ENCODE measurements around the gene STAT5A. TPM values are rescaled to one million over a fixed set of nuclear protein-coding genes. Genes with fewer than 3 reads are reported as not detected.

The STAT5A gene
- total RNA-seq, 4 donors from 2014 or later: 32.1 to 56.0 (median 45.6) TPM

DNA sequence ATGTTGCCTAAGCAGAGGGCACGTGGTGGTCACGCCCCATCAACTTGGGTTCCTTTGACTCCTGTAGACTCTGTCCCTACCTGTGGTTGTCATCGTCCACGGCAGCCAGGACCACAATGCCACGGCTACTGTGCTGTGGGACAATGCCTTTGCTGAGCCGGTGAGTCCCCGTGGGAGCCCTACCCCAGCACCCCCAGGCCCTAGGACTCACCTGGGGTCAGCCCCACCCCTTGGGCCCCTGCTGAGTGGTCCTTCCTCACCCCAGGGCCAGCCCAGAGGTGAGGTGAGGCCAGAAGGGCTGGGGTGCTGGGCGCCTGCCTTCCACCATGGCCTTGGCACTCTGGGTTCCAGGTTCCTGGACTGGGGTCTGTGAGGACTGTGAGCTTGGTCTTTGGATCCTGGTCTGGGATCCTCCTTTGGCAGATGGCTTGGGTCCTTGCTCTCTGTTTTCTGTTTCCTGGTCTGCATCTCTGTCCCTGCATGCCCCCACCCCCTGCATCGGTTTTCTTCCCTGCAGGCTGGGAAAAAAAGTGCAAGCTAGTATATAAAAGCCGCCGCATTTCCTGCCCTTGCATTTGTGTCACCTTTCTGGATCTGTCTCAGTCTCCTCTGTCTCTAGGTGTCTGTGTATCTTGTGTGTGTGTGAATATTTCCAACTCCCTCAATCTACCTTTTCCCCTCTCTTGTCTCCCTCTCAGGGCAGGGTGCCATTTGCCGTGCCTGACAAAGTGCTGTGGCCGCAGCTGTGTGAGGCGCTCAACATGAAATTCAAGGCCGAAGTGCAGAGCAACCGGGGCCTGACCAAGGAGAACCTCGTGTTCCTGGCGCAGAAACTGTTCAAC, 17.5 kb downstream of the STAT5A start:
- TF ChIP-seq, protein P1, sequence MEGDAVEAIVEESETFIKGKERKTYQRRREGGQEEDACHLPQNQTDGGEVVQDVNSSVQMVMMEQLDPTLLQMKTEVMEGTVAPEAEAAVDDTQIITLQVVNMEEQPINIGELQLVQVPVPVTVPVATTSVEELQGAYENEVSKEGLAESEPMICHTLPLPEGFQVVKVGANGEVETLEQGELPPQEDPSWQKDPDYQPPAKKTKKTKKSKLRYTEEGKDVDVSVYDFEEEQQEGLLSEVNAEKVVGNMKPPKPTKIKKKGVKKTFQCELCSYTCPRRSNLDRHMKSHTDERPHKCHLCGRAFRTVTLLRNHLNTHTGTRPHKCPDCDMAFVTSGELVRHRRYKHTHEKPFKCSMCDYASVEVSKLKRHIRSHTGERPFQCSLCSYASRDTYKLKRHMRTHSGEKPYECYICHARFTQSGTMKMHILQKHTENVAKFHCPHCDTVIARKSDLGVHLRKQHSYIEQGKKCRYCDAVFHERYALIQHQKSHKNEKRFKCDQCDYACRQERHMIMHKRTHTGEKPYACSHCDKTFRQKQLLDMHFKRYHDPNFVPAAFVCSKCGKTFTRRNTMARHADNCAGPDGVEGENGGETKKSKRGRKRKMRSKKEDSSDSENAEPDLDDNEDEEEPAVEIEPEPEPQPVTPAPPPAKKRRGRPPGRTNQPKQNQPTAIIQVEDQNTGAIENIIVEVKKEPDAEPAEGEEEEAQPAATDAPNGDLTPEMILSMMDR (IDR thresholded peaks at IDR 0.05): no peak
- TF ChIP-seq POLR2A (IDR thresholded peaks at IDR 0.05): no peak
- no peak overlapping the region for H3K4me3 ChIP-seq
- peaks cover 98% of the 10 kb centered on the region for H3K36me3 ChIP-seq
- peaks cover 3% of the 10 kb centered on the region for H3K4me1 ChIP-seq
- 90% methylated on average over 18 of the region's 18 CpGs for WGBS
- no peaks in the 10 kb centered on the region for H3K27me3 ChIP-seq
- no peak overlapping the region for H3K27ac ChIP-seq
- DNase-seq (ENCODE audit: low spot score in 2 of 2): no peak
- H3K9me3 ChIP-seq: no peaks in the 10 kb centered on the region

DNA sequence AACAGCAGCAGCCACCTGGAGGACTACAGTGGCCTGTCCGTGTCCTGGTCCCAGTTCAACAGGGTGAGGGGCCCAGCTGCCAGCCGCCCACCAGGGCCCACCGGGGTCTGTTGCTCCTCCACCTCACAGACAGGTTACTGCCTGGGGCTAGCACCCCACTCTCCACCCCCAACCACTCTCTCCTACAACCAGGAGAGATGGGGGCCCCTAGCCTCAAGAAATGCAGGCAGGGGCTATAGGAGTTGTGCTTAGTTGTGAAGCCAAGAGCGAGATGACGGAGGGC, 18.0 kb downstream of the STAT5A start:
- H3K4me3 ChIP-seq: no peak overlapping the region
- peaks cover 92% of the 10 kb centered on the region for H3K36me3 ChIP-seq
- DNase-seq (ENCODE audit: low spot score in 2 of 2): no peak
- H3K27me3 ChIP-seq: no peaks in the 10 kb centered on the region
- TF ChIP-seq EP300 (IDR thresholded peaks at IDR 0.05): no peak
- TF ChIP-seq, protein P1 (IDR thresholded peaks at IDR 0.05): no peak
- TF ChIP-seq POLR2A (IDR thresholded peaks at IDR 0.05): no peak
- no peak for TF ChIP-seq POLR2AphosphoS5 (IDR thresholded peaks at IDR 0.05)
- H3K9me3 ChIP-seq: no peaks in the 10 kb centered on the region
- 97% methylated on average over 3 of the region's 5 CpGs for WGBS
- H3K27ac ChIP-seq: no peak overlapping the region
- H3K4me1 ChIP-seq: peaks cover 9% of the 10 kb centered on the region

DNA sequence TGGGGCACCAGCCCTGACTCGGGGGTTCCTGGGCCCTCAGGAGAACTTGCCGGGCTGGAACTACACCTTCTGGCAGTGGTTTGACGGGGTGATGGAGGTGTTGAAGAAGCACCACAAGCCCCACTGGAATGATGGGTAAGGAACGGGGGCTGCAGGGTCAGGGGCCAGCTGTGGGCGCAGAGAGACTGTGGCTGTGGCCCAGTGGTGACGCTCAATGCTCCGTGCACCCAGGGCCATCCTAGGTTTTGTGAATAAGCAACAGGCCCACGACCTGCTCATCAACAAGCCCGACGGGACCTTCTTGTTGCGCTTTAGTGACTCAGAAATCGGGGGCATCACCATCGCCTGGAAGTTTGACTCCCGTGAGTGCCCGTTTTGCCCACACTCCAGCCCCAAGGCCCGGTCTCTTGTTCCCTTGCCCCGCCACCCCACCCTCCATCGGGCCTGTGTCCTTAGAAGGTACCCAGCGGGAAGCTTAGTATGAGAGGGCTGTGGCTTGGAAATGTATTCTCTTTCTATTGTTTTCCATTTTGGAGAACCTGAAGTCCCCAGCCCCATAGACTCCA, 19.1 kb downstream of the STAT5A start:
- no peak overlapping the region for H3K4me3 ChIP-seq
- H3K4me1 ChIP-seq: peaks cover 20% of the 10 kb centered on the region
- TF ChIP-seq EP300 (IDR thresholded peaks at IDR 0.05): no peak
- TF ChIP-seq POLR2AphosphoS5 (IDR thresholded peaks at IDR 0.05): no peak
- no peak for TF ChIP-seq POLR2A (IDR thresholded peaks at IDR 0.05)
- TF ChIP-seq, protein P1 (IDR thresholded peaks at IDR 0.05): no peak
- H3K27ac ChIP-seq: no peak overlapping the region
- no peak for DNase-seq (ENCODE audit: low spot score in 2 of 2)
- no peaks in the 10 kb centered on the region for H3K27me3 ChIP-seq
- H3K9me3 ChIP-seq: no peaks in the 10 kb centered on the region
- WGBS: 93% methylated on average over 19 of the region's 19 CpGs
- peaks cover 82% of the 10 kb centered on the region for H3K36me3 ChIP-seq

DNA sequence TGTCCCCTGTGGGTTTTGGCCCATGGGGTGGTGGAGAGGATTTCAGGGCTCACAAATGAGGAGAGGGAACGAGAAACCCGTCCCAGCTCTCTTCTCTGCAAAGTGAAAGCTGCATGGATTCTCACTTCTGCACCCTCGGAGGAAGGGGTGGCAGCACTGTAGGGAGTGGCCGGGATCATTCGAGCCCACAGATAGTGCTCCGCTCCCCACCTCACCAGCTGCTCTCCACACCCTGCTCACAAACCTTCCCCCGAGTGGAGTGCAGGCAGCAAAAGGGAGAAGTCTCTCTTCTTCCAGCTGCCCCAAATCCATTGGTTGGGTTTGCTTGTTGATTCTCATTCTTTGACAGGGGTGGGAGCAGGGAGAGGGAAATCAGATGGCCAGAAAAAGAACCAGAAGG, 20.1 kb downstream of the STAT5A start:
- no peak for DNase-seq (ENCODE audit: low spot score in 2 of 2)
- H3K36me3 ChIP-seq: peaks cover 81% of the 10 kb centered on the region

DNA sequence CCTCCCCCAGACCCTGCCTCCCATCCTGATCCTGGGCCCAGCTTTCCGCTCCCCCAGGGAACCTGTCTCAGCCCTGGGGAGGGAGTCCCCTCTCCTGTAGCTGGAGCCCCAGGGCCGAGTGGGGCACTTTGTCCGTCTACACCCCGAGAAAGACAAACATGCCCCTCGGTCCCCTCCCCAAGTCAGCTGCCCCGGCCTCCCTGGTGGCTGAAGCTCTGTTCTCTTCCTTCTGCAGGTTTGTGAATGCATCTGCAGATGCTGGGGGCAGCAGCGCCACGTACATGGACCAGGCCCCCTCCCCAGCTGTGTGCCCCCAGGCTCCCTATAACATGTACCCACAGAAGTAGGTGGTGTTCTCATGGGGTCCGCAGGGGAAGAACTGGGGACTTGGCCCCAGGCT, 20.8 kb downstream of the STAT5A start:
- Histone ChIP-seq H3K4me3 (no peak overlapping the region), H3K27me3 (no peaks in the 10 kb centered on the region), H3K4me1 (peaks cover 34% of the 10 kb centered on the region), H3K36me3 (peaks cover 81% of the 10 kb centered on the region), H3K9me3 (no peaks in the 10 kb centered on the region), H3K27ac (no peak overlapping the region)
- TF ChIP-seq, protein P1 (IDR thresholded peaks at IDR 0.05): no peak
- TF ChIP-seq EP300 (IDR thresholded peaks at IDR 0.05): no peak
- TF ChIP-seq POLR2A (IDR thresholded peaks at IDR 0.05): no peak
- TF ChIP-seq POLR2AphosphoS5 (IDR thresholded peaks at IDR 0.05): no peak
- 95% methylated on average over 8 of the region's 9 CpGs for WGBS
- DNase-seq (ENCODE audit: low spot score in 2 of 2): no peak

More for the DNA sequence above, 20.1 kb downstream of the STAT5A start:
- Histone ChIP-seq H3K27me3 (no peaks in the 10 kb centered on the region), H3K9me3 (no peaks in the 10 kb centered on the region), H3K4me3 (no peak overlapping the region), H3K4me1 (peaks cover 28% of the 10 kb centered on the region), H3K27ac (no peak overlapping the region)
- WGBS: 86% methylated on average over 3 of the region's 7 CpGs
- TF ChIP-seq POLR2A (IDR thresholded peaks at IDR 0.05) (no peak), POLR2AphosphoS5 (IDR thresholded peaks at IDR 0.05) (no peak), EP300 (IDR thresholded peaks at IDR 0.05) (no peak)
- TF ChIP-seq, protein P1 (IDR thresholded peaks at IDR 0.05): no peak
